ENCODE measurements around the gene TMPRSS4. TPM values are rescaled to one million over a fixed set of nuclear protein-coding genes. Genes with fewer than 3 reads are reported as not detected.

Gene TMPRSS4
- total and polyA plus RNA-seq, 9 of the 15 experiments (the other 6 are each of a cell fraction or from before 2014, with no cell fraction given), result 4.0 to 10.0 (median 5.6) TPM

DNA sequence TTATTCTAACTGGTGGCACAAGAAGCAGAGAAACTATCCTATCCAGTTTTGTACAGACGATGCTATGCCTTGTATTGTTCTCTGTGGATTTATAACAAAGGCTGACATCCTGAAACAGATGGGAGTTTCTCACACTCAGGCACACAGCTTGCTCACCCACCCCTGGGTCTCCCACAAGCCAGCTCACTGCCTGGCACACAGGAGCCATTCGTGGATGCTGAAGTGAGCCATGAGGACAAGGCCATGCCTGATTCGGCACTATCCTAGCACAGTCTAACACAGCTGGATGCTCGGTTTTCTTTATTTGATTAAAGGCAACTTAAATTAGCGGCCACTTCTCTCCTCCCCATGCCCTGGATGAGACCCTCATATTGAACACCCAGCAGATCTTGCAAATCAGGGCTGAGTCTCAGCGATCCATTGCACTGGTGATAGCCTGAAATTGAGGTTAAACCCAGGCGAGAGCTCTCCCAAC lies 25.7 kb upstream of the TMPRSS4 start:
- Histone ChIP-seq H3K79me2 (ENCODE audit: control insufficient read depth, insufficient read depth, low read length) (no peaks in the 10 kb centered on the region), H3K4me1 (replicated peaks in 1 of 2; ENCODE audit: control insufficient read depth in 2 of 2, insufficient read depth in 2 of 2, low read length in 2 of 2) (peaks cover 15 to 21% of the 10 kb centered on the region in 2 experiments), H3K27ac (ENCODE audit: extremely low read depth, low read depth, low read length) (no peak overlapping the region), H3K27me3 (ENCODE audit: control insufficient read depth in 2 of 2, insufficient read depth in 2 of 2, low read length in 2 of 2) (peaks cover 1 to 8% of the 10 kb centered on the region in 2 experiments; a peak in 2 of 5 replicates), H3K4me3 (no peak overlapping the region), H4K20me1 (replicated peaks; ENCODE audit: control insufficient read depth, insufficient read depth, low read length) (no peaks in the 10 kb centered on the region), H3K4me2 (ENCODE audit: insufficient read depth, low read length) (no peak overlapping the region), H2AFZ (ENCODE audit: low read depth, low read length) (no peak overlapping the region), H3K9me3 (replicated peaks; ENCODE audit: control insufficient read depth, insufficient read depth, low read depth, low read length) (no peaks in the 10 kb centered on the region), H3K9me1 (ENCODE audit: control insufficient read depth, insufficient read depth, low read length) (no peaks in the 10 kb centered on the region), H3K36me3 (ENCODE audit: control insufficient read depth, insufficient read depth, low read length) (no peaks in the 10 kb centered on the region), H3K9ac (ENCODE audit: insufficient read depth in 1 of 2, low read depth in 2 of 2, low read length in 2 of 2) (no peak overlapping the region)
- 28% methylated on average over 7 of the region's 7 CpGs for WGBS (ENCODE audit: insufficient coverage, low coverage, missing lambda C conversion rate)
- intact Hi-C loops (cut with micrococcal nuclease) (loop anchor here (5.0 kb wide), 3 partner anchors 64 to 144 kb away; partner anchors contain the start of genes IL10RA and TMPRSS13), in situ Hi-C loops (cut with MboI) (loop anchor here (10.0 kb wide), 1 partner anchor 626 kb away; no protein-coding TSS in a partner anchor)
- ChIA-PET CTCF (ENCODE audit: low intra/inter-chr PET ratio) (interaction anchor here (3.6 kb wide), 1 partner anchor 232 kb away, joined by 35 read pairs; no protein-coding TSS in a partner anchor), POLR2A (no interaction called here)
- TF ChIP-seq MEIS2 (IDR thresholded peaks at IDR 0.05; ENCODE audit: partially characterized antibody), result no peak
- TF ChIP-seq PHTF2 (CRISPR knock-in tag; IDR thresholded peaks at IDR 0.05), result no peak
- no peak for TF ChIP-seq PHF8 (IDR thresholded peaks at IDR 0.05; ENCODE audit: borderline replicate concordance, low read length)
- no peak for TF ChIP-seq E2F3 (CRISPR knock-in tag; IDR thresholded peaks at IDR 0.05)
- TF ChIP-seq, protein P1, sequence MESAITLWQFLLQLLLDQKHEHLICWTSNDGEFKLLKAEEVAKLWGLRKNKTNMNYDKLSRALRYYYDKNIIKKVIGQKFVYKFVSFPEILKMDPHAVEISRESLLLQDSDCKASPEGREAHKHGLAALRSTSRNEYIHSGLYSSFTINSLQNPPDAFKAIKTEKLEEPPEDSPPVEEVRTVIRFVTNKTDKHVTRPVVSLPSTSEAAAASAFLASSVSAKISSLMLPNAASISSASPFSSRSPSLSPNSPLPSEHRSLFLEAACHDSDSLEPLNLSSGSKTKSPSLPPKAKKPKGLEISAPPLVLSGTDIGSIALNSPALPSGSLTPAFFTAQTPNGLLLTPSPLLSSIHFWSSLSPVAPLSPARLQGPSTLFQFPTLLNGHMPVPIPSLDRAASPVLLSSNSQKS (CRISPR knock-in tag; IDR thresholded peaks at IDR 0.05), result no peak
- TF ChIP-seq, protein P2, sequence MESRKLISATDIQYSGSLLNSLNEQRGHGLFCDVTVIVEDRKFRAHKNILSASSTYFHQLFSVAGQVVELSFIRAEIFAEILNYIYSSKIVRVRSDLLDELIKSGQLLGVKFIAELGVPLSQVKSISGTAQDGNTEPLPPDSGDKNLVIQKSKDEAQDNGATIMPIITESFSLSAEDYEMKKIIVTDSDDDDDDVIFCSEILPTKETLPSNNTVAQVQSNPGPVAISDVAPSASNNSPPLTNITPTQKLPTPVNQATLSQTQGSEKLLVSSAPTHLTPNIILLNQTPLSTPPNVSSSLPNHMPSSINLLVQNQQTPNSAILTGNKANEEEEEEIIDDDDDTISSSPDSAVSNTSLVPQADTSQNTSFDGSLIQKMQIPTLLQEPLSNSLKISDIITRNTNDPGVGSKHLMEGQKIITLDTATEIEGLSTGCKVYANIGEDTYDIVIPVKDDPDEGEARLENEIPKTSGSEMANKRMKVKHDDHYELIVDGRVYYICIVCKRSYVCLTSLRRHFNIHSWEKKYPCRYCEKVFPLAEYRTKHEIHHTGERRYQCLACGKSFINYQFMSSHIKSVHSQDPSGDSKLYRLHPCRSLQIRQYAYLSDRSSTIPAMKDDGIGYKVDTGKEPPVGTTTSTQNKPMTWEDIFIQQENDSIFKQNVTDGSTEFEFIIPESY (CRISPR knock-in tag; IDR thresholded peaks at IDR 0.05), result no peak
- no peak for TF ChIP-seq NR1H2 (CRISPR knock-in tag; IDR thresholded peaks at IDR 0.05)
- TF ChIP-seq, protein P3, sequence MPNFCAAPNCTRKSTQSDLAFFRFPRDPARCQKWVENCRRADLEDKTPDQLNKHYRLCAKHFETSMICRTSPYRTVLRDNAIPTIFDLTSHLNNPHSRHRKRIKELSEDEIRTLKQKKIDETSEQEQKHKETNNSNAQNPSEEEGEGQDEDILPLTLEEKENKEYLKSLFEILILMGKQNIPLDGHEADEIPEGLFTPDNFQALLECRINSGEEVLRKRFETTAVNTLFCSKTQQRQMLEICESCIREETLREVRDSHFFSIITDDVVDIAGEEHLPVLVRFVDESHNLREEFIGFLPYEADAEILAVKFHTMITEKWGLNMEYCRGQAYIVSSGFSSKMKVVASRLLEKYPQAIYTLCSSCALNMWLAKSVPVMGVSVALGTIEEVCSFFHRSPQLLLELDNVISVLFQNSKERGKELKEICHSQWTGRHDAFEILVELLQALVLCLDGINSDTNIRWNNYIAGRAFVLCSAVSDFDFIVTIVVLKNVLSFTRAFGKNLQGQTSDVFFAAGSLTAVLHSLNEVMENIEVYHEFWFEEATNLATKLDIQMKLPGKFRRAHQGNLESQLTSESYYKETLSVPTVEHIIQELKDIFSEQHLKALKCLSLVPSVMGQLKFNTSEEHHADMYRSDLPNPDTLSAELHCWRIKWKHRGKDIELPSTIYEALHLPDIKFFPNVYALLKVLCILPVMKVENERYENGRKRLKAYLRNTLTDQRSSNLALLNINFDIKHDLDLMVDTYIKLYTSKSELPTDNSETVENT (CRISPR knock-in tag; IDR thresholded peaks at IDR 0.05), result no peak
- no peak for TF ChIP-seq NR4A1 (CRISPR knock-in tag; IDR thresholded peaks at IDR 0.05)
- no peak for TF ChIP-seq NR4A1 (tag; IDR thresholded peaks at IDR 0.05)
- FAIRE-seq, result no peak
- no peak for DNase-seq (ENCODE audit: extremely low read depth in 1 of 4, low spot score in 3 of 4)
- no TSS peak for BruUV-seq (replicated peaks)
- no peak for ATAC-seq
